Liver (tissue), 9 donors: Measurements from ENCODE around the gene GNAT2. TPM values are rescaled to one million over a fixed set of nuclear protein-coding genes. Genes with fewer than 3 reads are reported as not detected.

Experiments
- DNase-seq: peaks from one replicate; pipeline ENCODE4 v3.0.0-alpha.2; 2017; ENCODE audit warnings: low spot score
- H3K27ac ChIP-seq, 2 donors: one replicate each; pipeline ENCODE4 v1.7.0; 2013; ENCODE audit warnings: inconsistent platforms in 2 of 2, low read length in 2 of 2, control low read depth in 1 of 2, low read depth in 1 of 2, mild to moderate bottlenecking in 1 of 2
- H3K27me3 ChIP-seq, 4 donors: one replicate each; pipeline versions ENCODE4 v1.6.1 to v1.7.0; 2013; ENCODE audit warnings: low read length in 3 of 4, inconsistent platforms in 1 of 4, mild to moderate bottlenecking in 1 of 4, moderate library complexity in 1 of 4; ENCODE audit not compliant: control insufficient read depth in 4 of 4, insufficient read depth in 4 of 4
- H3K36me3 ChIP-seq, 4 donors: one replicate each; pipeline versions ENCODE4 v1.6.1 to v1.7.0; 2013; ENCODE audit warnings: low read length in 3 of 4, mild to moderate bottlenecking in 3 of 4, low read depth in 1 of 4, moderate library complexity in 1 of 4; ENCODE audit not compliant: control insufficient read depth in 4 of 4, insufficient read depth in 3 of 4
- H3K4me1 ChIP-seq, 4 donors: one replicate each; pipeline versions ENCODE4 v1.6.1 to v1.7.0; 2013; ENCODE audit warnings: low read length in 3 of 4, mild to moderate bottlenecking in 3 of 4, moderate library complexity in 1 of 4; ENCODE audit not compliant: control insufficient read depth in 4 of 4, insufficient read depth in 4 of 4
- H3K4me3 ChIP-seq, 3 donors: one replicate each; pipeline versions ENCODE4 v1.6.1 to v1.7.0; 2013; ENCODE audit warnings: low read length in 3 of 3, control low read depth in 1 of 3, low read depth in 1 of 3, mild to moderate bottlenecking in 1 of 3
- H3K9ac ChIP-seq, 2 donors: one replicate each; pipeline ENCODE4 v1.7.0; 2013; ENCODE audit warnings: low read length in 2 of 2, mild to moderate bottlenecking in 2 of 2, moderate library complexity in 2 of 2, control low read depth in 1 of 2, low read depth in 1 of 2
- H3K9me3 ChIP-seq, 4 donors: one replicate each; pipeline versions ENCODE4 v1.6.1 to v1.7.0; 2013; ENCODE audit warnings: low read length in 3 of 4; ENCODE audit not compliant: control insufficient read depth in 4 of 4
- CTCF ChIP-seq: fragments of 150-350 bp; IDR thresholded peaks from 2 replicates; pipeline ENCODE4 v1.5.1; 2017; ENCODE audit warnings: improper control_type of control experiment, low read depth, low read length; ENCODE audit not compliant: missing input control
- EGR1 ChIP-seq, 2 donors: IDR thresholded peaks; 2 replicates each; pipeline ENCODE4 v1.6.1; 2016 to 2018; ENCODE audit warnings: antibody characterized with exemption in 2 of 2, low read depth in 2 of 2
- FOXA1 ChIP-seq: IDR thresholded peaks from 2 replicates; pipeline ENCODE4 v1.6.1; 2016; ENCODE audit warnings: antibody characterized with exemption
- FOXA2 ChIP-seq: IDR thresholded peaks from 2 replicates; pipeline ENCODE4 v1.6.1; 2016; ENCODE audit warnings: antibody characterized with exemption
- HNF4A ChIP-seq, 2 donors: conservative IDR thresholded peaks; 2 replicates each; pipeline ENCODE4 v1.6.1; 2016; ENCODE audit warnings: antibody characterized with exemption in 2 of 2, mild to moderate bottlenecking in 2 of 2
- HNF4G ChIP-seq: IDR thresholded peaks from 2 replicates; pipeline ENCODE4 v1.6.1; 2016; ENCODE audit warnings: antibody characterized with exemption
- MAX ChIP-seq: IDR thresholded peaks from 2 replicates; pipeline ENCODE4 v1.6.1; 2016; ENCODE audit warnings: antibody characterized with exemption
- NR2F2 ChIP-seq: IDR thresholded peaks from 2 replicates; pipeline ENCODE4 v1.6.1; 2016; ENCODE audit warnings: antibody characterized with exemption
- RAD21 ChIP-seq, 2 donors: IDR thresholded peaks; 2 replicates each; pipeline ENCODE4 v1.6.1; 2016; ENCODE audit warnings: antibody characterized with exemption in 2 of 2, mild to moderate bottlenecking in 2 of 2
- RXRA ChIP-seq, 2 donors: IDR thresholded peaks; 2 replicates each; pipeline ENCODE4 v1.6.1; 2017 to 2018; ENCODE audit warnings: antibody characterized with exemption in 2 of 2, mild to moderate bottlenecking in 1 of 2
- SP1 ChIP-seq: IDR thresholded peaks from 2 replicates; pipeline ENCODE4 v1.6.1; 2018; ENCODE audit warnings: antibody characterized with exemption, mild to moderate bottlenecking
- TAF1 ChIP-seq: conservative IDR thresholded peaks from 2 replicates; pipeline ENCODE4 v1.6.1; 2016; ENCODE audit warnings: antibody characterized with exemption, mild to moderate bottlenecking
- YY1 ChIP-seq: IDR thresholded peaks from 2 replicates; pipeline ENCODE4 v1.6.1; 2016; ENCODE audit warnings: antibody characterized with exemption, mild to moderate bottlenecking
- ZBTB33 ChIP-seq: IDR thresholded peaks from 2 replicates; pipeline ENCODE4 v1.6.1; 2016; ENCODE audit warnings: antibody characterized with exemption
- WGBS: extraction: QIAGEN DNeasy Blood & Tissue Kit; methylation state at CpG from one replicate; pipeline ENCODE4 v1.1.7; 2013; 5-methylcytosine and 5-hydroxymethylcytosine counted together
- polyA plus RNA-seq, 2 donors: library from polyadenylated mRNA; stranded (reverse) in 1 of 2; unstranded in 1 of 2; fragments of 200-250 nt in 1 of 2; fragments of >200 nt in 1 of 2; fragmentation: Nextera tagmentation in 1 of 2; extraction: Ambion mirVana in 1 of 2; gene quantifications; one replicate each; pipeline versions ENCODE4 v1.2.1 to v1.2.3, GENCODE V29; 2013 to 2015
- total RNA-seq, 2 donors: library from RNA; depleted of rRNA; stranded (reverse); fragments of >200 nt; gene quantifications; one replicate each; pipeline ENCODE4 v1.2.3, GENCODE V29; 2014
- TF ChIP-seq, protein P1 (sequence below): IDR thresholded peaks from 2 replicates; pipeline ENCODE4 v1.6.1; 2016; ENCODE audit warnings: antibody characterized with exemption, mild to moderate bottlenecking
- donor health status: healthy.
- donor health status: healthy.
- donor health status: healthy.
- donor health status: healthy.
- donor health status: healthy.

The GNAT2 gene
- total and polyA plus RNA-seq, 4 donors: 0.09 to 0.17 (median 0.17) TPM; not detected in 1

DNA sequence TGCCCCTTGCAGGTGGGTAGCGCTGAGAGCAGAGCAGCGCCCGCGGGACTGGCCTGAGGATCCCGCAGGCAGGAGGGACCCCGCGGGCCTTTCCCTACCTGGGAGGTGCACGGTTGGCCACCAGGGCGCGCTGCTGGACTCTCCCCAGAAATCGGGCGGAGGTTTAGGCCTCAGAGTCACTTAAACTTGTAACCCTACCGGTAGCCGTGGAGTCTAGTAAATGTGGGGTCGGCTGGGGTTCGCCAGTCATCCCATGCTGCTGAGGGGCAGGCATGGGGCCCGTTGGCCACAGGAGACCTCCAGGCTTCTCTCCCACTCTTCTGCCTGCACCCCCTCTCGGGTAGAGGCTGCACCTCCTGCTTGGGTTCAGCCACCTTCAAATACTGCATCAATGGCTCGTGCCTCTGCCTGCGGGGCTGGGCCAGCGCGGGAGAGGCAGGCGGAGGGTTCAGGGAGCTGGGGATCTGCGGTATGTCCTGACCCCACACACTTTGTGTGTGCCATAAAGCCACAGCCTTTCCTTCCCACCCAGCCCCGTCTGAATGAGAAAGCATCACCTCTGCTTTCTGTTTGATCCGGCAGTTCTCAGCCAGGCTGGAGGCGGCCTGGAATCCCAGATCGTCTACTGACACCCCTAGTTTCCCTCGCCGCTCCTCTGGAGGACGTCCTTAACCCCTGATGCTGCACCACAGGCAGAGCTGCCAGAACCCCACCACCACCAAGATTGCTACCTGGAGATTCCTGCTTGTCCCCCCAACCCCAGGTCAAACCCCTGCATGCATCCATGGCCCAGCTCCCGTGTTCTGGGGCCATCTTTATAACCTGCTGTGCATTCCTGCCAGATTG, 24.2 kb upstream of the GNAT2 start:
- no peak overlapping the region for H3K4me3 ChIP-seq
- no peaks in the 10 kb centered on the region for H3K27me3 ChIP-seq
- H3K4me1 ChIP-seq: peaks cover 0 to 7% (median under 1%) of the 10 kb centered on the region in 4 donors
- H3K27ac ChIP-seq: no peak overlapping the region
- H3K9me3 ChIP-seq: no peaks in the 10 kb centered on the region
- no peak for TF ChIP-seq HNF4A (conservative IDR thresholded peaks at IDR 0.05)
- TF ChIP-seq CTCF: peak; percentile 86
- TF ChIP-seq RXRA (IDR thresholded peaks at IDR 0.05): peak in 1 of 2 donors; percentile 30
- TF ChIP-seq RAD21 (IDR thresholded peaks at IDR 0.05): peak; percentile 86 to 91
- H3K9ac ChIP-seq: no peak overlapping the region
- DNase-seq: peak; percentile 85
- WGBS: 35% methylated on average over 32 of the region's 32 CpGs
- no peaks in the 10 kb centered on the region for H3K36me3 ChIP-seq

GRCh38 chr1:109642626-109643025, 23.2 kb upstream of the GNAT2 start:
- Histone ChIP-seq H3K9me3 (no peaks in the 10 kb centered on the region), H3K27me3 (no peaks in the 10 kb centered on the region), H3K36me3 (no peaks in the 10 kb centered on the region), H3K4me1 (peaks cover 0 to 7% (median under 1%) of the 10 kb centered on the region in 4 donors), H3K9ac (no peak overlapping the region), H3K4me3 (no peak overlapping the region), H3K27ac (no peak overlapping the region)
- TF ChIP-seq MAX (no peak), HNF4A (conservative IDR thresholded peaks at IDR 0.05) (no peak), SP1 (no peak), EGR1 (IDR thresholded peaks at IDR 0.05; ENCODE audit: low read depth in 2 of 2) (no peak), TAF1 (no peak), YY1 (no peak), HNF4G (no peak), CTCF (no peak), NR2F2 (no peak), RXRA (IDR thresholded peaks at IDR 0.05) (no peak), RAD21 (IDR thresholded peaks at IDR 0.05) (no peak), FOXA1 (no peak), FOXA2 (no peak), ZBTB33 (no peak)
- TF ChIP-seq, protein P1, sequence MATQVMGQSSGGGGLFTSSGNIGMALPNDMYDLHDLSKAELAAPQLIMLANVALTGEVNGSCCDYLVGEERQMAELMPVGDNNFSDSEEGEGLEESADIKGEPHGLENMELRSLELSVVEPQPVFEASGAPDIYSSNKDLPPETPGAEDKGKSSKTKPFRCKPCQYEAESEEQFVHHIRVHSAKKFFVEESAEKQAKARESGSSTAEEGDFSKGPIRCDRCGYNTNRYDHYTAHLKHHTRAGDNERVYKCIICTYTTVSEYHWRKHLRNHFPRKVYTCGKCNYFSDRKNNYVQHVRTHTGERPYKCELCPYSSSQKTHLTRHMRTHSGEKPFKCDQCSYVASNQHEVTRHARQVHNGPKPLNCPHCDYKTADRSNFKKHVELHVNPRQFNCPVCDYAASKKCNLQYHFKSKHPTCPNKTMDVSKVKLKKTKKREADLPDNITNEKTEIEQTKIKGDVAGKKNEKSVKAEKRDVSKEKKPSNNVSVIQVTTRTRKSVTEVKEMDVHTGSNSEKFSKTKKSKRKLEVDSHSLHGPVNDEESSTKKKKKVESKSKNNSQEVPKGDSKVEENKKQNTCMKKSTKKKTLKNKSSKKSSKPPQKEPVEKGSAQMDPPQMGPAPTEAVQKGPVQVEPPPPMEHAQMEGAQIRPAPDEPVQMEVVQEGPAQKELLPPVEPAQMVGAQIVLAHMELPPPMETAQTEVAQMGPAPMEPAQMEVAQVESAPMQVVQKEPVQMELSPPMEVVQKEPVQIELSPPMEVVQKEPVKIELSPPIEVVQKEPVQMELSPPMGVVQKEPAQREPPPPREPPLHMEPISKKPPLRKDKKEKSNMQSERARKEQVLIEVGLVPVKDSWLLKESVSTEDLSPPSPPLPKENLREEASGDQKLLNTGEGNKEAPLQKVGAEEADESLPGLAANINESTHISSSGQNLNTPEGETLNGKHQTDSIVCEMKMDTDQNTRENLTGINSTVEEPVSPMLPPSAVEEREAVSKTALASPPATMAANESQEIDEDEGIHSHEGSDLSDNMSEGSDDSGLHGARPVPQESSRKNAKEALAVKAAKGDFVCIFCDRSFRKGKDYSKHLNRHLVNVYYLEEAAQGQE: no peak
- DNase-seq: no peak
- WGBS: 75% methylated on average over 3 of the region's 3 CpGs
